Purkinje cell (primary cell): Measurements from ENCODE around the gene NOP16. TPM values are rescaled to one million over a fixed set of nuclear protein-coding genes. Genes with fewer than 3 reads are reported as not detected.

ENCODE experiments used
- polyA plus RNA-seq: library from polyadenylated mRNA; unstranded; fragments of >200 nt; fragmentation: Nextera tagmentation; gene quantifications from 2 replicates; pipeline ENCODE4 v1.2.1, GENCODE V29; 2014

Gene NOP16, protein sequence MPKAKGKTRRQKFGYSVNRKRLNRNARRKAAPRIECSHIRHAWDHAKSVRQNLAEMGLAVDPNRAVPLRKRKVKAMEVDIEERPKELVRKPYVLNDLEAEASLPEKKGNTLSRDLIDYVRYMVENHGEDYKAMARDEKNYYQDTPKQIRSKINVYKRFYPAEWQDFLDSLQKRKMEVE
- polyA plus RNA-seq = 106 and 141 TPM in 2 replicates

DNA sequence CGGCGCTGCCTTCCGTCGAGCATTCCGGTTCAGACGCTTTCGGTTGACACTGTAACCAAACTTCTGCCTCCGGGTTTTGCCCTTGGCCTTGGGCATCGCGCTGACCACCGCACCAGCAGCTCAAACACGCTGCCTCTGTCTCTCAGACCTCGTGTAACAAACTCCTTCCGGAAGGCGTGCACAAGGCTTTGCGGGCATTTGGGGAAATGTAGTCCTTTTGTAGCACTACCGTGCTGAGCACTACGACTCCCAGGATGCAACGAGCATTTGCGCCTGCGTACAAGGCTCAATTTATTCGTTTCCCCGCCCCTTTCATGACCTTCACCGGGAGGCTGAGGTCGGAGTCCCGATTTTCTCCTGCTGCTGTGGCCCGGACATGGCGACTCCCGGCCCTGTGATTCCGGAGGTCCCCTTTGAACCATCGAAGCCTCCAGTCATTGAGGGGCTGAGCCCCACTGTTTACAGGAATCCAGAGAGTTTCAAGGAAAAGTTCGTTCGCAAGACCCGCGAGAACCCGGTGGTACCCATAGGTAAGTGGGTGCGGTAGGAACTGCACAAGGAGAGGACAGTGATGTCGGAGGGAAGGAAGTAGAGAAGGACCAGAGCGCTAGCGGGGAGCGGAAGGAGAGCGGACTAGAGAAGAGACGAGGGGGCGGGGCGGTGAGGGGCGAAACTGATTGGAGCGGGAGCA, at the start of gene NOP16, which contains the start of gene HIGD2A:
NOP16 (minus strand) TSS at position 155 of the 691 bp plus-strand sequence; CDS start at position 96, 59 bp downstream.
HIGD2A (plus strand) TSS at position 308 of the 691 bp plus-strand sequence; CDS start at position 377, 69 bp downstream.

DNA sequence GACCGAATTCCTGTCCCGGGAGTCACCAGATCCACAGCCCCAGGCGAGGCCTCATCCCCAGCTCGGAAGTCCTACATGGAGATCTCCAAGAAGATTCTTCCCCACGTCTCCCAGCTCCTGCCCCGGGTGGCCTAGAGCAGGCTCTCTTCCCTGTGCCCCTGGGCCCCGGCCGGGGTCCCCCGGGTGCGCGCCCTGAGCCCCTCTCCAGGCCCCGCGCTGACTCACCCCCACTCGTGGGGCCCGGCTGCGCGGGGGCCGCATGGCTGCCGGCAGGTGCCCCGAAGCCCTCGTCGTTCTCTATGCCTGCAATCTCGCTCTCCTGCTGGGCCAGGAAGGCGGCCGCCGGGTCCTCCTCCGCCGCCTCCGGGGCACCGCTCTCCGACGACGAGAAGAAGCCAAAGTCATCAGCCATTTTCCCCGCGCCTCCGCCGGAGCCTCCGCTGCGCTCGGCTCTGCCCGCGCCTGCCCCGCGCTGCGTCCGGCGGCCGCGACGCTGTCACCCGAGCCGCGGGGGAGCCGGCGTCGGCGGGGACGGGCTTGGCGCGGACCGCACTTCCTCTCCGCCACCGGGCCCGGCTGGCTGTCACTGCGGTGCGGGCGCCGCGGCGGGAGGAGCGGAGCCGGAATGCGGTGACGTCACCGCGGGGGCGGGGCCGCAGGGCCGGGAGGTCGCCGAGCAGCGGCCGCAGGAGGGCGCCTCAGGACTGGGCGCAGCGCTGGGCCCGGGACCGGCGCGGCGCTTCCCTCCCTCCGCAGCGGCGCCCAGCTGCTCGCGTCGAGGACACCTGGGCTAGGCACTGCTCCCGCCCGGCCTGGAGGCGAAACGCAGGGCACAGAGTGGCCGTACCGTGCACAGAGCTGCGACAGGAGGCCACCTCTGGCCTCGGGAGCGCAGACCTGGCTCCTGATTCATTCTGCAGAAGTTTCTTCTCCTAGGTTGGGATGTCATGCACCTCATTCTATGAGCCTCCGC, 27.8 kb upstream of the NOP16 start, which contains the start of gene CLTB:
CLTB (minus strand) TSS at position 588 of the 973 bp plus-strand sequence; CDS start at position 412, 176 bp downstream.

DNA sequence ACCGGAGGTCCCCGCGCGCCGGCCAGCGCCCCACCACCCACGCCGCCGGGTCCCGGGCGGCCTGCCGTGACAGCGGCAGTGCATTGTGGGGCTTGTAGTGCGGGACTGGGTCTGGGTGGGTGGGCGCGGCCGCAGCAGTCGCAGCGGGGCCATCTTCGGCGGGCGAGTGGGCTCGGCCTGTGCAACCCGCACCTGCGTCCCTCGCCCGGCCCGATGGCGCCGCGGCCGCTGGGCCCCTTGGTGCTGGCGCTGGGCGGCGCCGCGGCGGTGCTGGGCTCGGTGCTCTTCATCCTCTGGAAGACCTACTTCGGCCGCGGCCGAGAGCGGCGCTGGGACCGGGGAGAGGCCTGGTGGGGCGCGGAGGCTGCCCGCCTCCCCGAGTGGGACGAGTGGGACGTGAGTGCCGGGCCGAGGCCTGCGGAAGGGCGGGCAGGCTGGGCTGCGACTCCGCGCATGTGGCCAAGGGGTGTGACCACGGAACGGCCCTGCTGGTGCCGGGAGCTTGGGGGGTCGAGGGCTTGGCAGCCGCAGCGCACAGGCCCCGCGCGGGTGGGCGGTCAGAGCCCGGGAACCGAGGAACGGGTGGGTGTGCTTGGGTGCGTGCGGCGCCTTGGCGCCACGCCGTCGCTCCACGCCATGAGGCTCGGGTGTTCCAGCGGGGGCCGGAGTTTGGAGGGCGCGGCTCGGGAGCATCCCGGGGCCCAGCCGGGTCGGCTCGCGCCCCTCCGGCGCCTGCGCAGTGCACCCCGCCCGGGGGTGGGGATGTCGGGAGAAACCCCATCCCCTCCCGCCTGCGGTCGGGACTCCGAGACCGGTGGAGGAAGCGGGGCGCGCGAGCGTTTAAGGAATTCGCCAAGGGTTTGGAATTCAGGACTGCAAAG, 22.8 kb downstream of the NOP16 start, which contains the start of gene ARL10:
ARL10 (plus strand) TSS at position 137 of the 881 bp plus-strand sequence; CDS start at position 214, 77 bp downstream.

DNA sequence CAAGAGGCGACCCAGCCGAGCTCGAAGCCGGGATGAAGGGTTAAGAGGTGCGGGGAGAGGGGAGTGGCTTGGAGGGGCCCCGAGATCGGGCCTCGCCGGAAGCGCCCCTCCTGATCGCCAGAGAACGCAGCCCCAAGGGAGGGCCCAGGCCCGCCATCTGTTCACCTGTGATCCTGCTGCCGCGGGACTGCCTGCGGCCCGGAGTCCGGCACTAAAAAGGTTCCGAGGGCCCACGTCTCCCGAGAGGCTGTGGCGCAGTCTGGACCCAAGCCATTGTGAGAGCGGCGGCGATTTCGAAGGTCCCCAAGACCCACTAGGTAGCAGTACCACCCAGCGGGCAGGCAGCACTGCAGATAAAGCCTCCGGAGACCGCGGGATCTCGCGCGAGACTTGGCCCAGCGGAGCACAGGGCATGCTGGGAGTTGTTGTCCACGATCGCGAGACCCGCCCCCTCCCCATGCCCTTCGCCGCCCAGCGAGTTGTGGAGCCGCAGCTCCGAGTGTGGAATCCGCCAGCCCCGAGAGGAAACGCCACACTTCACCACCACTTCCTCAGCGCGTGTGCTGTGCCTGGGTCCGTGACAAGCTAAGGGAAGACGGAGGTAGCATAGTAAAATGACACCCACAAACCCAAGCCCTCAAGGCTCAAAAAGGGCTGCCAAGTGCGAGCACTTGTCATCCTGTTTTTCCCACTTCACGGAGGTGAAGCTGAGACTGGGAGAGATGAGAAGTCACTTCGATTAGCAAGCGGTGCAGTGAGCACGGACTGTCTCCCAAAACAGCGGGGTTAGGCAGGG, 26.8 kb downstream of the NOP16 start, which contains the start of gene KIAA1191:
KIAA1191 (minus strand) TSS at position 328 of the 796 bp plus-strand sequence. CDS start 2,256 bp downstream, outside the sequence.

Other genes starting within 250 kb of the NOP16 start
- 14.1 and 15.8 TPM in 2 replicates for gene SIMC1, start 150.2 kb downstream of the NOP16 start, polyA plus RNA-seq
- gene KIAA1191, start 26.8 kb downstream of the NOP16 start, polyA plus RNA-seq = 46.1 and 47.9 TPM in 2 replicates
- 1.1 and 3.9 TPM in 2 replicates for gene ARL10, start 23.1 kb downstream of the NOP16 start, polyA plus RNA-seq
- gene HIGD2A, start 153 bp upstream of the NOP16 start, polyA plus RNA-seq = 451 and 463 TPM in 2 replicates
- 20.9 and 37.9 TPM in 2 replicates for gene CLTB, start 27.9 kb upstream of the NOP16 start, polyA plus RNA-seq
- 44.3 and 48.9 TPM in 2 replicates for gene FAF2, start 59.8 kb upstream of the NOP16 start, polyA plus RNA-seq
- gene RNF44, start 148.8 kb upstream of the NOP16 start, polyA plus RNA-seq = 5.5 and 6.7 TPM in 2 replicates
- 1.4 TPM in 1 of 2 replicates, not detected in the other for gene CDHR2, start 160.7 kb upstream of the NOP16 start, polyA plus RNA-seq
- 0.95 and 2.2 TPM in 2 replicates for gene GPRIN1, start 221.6 kb upstream of the NOP16 start, polyA plus RNA-seq
- gene SNCB, start 241.9 kb upstream of the NOP16 start, polyA plus RNA-seq = 6.9 and 17.0 TPM in 2 replicates
- not detected in 2 replicates for gene EIF4E1B, start 242.1 kb upstream of the NOP16 start, polyA plus RNA-seq